ENCODE data around the gene IFNK. TPM values are rescaled to one million over a fixed set of nuclear protein-coding genes. Genes with fewer than 3 reads are reported as not detected.
"Not testable (repeated sequence)": the region's sequence is repeated elsewhere in the genome, so short reads cannot be mapped to it uniquely, and the experiment has no call there.

The IFNK gene
- total RNA-seq (2014; rRNA removed; shearing (Covaris generic); ENCODE audit: low replicate concordance): not detected in 2 replicates

GRCh38 chr9:27524236-27524635, at the start of gene IFNK:
IFNK (plus strand) TSS chr9:27524290; CDS start chr9:27524337, 47 bp downstream.
- DNase-seq (ENCODE audit: low read depth): no peak
- in situ Hi-C loops (cut with HindIII; ENCODE audit: low pct_unique_long_range_greater_than_20kb, low sequenced_read_pairs): no loop called here

- in situ Hi-C loops (cut with HindIII; ENCODE audit: low pct_unique_long_range_greater_than_20kb, low sequenced_read_pairs): no loop called here
- no peak for DNase-seq (ENCODE audit: low read depth)
Observed at GRCh38 chr9:27474305-27474704, 49.8 kb upstream of the IFNK start.

GRCh38 chr9:27475057-27475595, 49.0 kb upstream of the IFNK start:
- in situ Hi-C loops (cut with HindIII; ENCODE audit: low pct_unique_long_range_greater_than_20kb, low sequenced_read_pairs): no loop called here
- no peak for DNase-seq (ENCODE audit: low read depth)

- in situ Hi-C loops (cut with HindIII; ENCODE audit: low pct_unique_long_range_greater_than_20kb, low sequenced_read_pairs): no loop called here
- DNase-seq (ENCODE audit: low read depth): no peak
Observed at GRCh38 chr9:27476870-27477515, 47.1 kb upstream of the IFNK start.

GRCh38 chr9:27478322-27478721, 45.8 kb upstream of the IFNK start:
- in situ Hi-C loops (cut with HindIII; ENCODE audit: low pct_unique_long_range_greater_than_20kb, low sequenced_read_pairs): no loop called here
- no peak for DNase-seq (ENCODE audit: low read depth)

GRCh38 chr9:27482709-27483108, 41.4 kb upstream of the IFNK start:
- in situ Hi-C loops (cut with HindIII; ENCODE audit: low pct_unique_long_range_greater_than_20kb, low sequenced_read_pairs): no loop called here
- no peak for DNase-seq (ENCODE audit: low read depth)

GRCh38 chr9:27483576-27483975, 40.5 kb upstream of the IFNK start:
- no peak for DNase-seq (ENCODE audit: low read depth)
- in situ Hi-C loops (cut with HindIII; ENCODE audit: low pct_unique_long_range_greater_than_20kb, low sequenced_read_pairs): no loop called here

GRCh38 chr9:27485158-27485557, 38.9 kb upstream of the IFNK start:
- in situ Hi-C loops (cut with HindIII; ENCODE audit: low pct_unique_long_range_greater_than_20kb, low sequenced_read_pairs): no loop called here

GRCh38 chr9:27487128-27487640, 36.9 kb upstream of the IFNK start:
- DNase-seq (ENCODE audit: low read depth): no peak
- in situ Hi-C loops (cut with HindIII; ENCODE audit: low pct_unique_long_range_greater_than_20kb, low sequenced_read_pairs): no loop called here

More at GRCh38 chr9:27485158-27485557, 38.9 kb upstream of the IFNK start:
- DNase-seq (ENCODE audit: low read depth): no peak

- in situ Hi-C loops (cut with HindIII; ENCODE audit: low pct_unique_long_range_greater_than_20kb, low sequenced_read_pairs): no loop called here
- no peak for DNase-seq (ENCODE audit: low read depth)
Observed at GRCh38 chr9:27487927-27488326, 36.2 kb upstream of the IFNK start.

GRCh38 chr9:27489087-27489876, 34.8 kb upstream of the IFNK start:
- in situ Hi-C loops (cut with HindIII; ENCODE audit: low pct_unique_long_range_greater_than_20kb, low sequenced_read_pairs): no loop called here
- no peak for DNase-seq (ENCODE audit: low read depth)

- in situ Hi-C loops (cut with HindIII; ENCODE audit: low pct_unique_long_range_greater_than_20kb, low sequenced_read_pairs): no loop called here
Observed at GRCh38 chr9:27491154-27491553, 32.9 kb upstream of the IFNK start.

GRCh38 chr9:27495480-27496134, 28.5 kb upstream of the IFNK start:
- DNase-seq (ENCODE audit: low read depth): no peak
- in situ Hi-C loops (cut with HindIII; ENCODE audit: low pct_unique_long_range_greater_than_20kb, low sequenced_read_pairs): no loop called here

More at GRCh38 chr9:27491154-27491553, 32.9 kb upstream of the IFNK start:
- no peak for DNase-seq (ENCODE audit: low read depth)

GRCh38 chr9:27496135-27496504, 28.0 kb upstream of the IFNK start:
- in situ Hi-C loops (cut with HindIII; ENCODE audit: low pct_unique_long_range_greater_than_20kb, low sequenced_read_pairs): no loop called here
- no peak for DNase-seq (ENCODE audit: low read depth)

- DNase-seq (ENCODE audit: low read depth): no peak
- in situ Hi-C loops (cut with HindIII; ENCODE audit: low pct_unique_long_range_greater_than_20kb, low sequenced_read_pairs): no loop called here
Observed at GRCh38 chr9:27497883-27498417, 26.1 kb upstream of the IFNK start.

- in situ Hi-C loops (cut with HindIII; ENCODE audit: low pct_unique_long_range_greater_than_20kb, low sequenced_read_pairs): no loop called here
- DNase-seq (ENCODE audit: low read depth): peak; percentile 2
Observed at GRCh38 chr9:27499451-27499850, 24.6 kb upstream of the IFNK start.

GRCh38 chr9:27500902-27501301, 23.2 kb upstream of the IFNK start:
- DNase-seq (ENCODE audit: low read depth); in situ Hi-C loops (cut with HindIII; ENCODE audit: low pct_unique_long_range_greater_than_20kb, low sequenced_read_pairs): not testable (repeated sequence)

GRCh38 chr9:27503623-27504022, 20.5 kb upstream of the IFNK start:
- no peak for DNase-seq (ENCODE audit: low read depth)
- in situ Hi-C loops (cut with HindIII; ENCODE audit: low pct_unique_long_range_greater_than_20kb, low sequenced_read_pairs): no loop called here
